ENCODE results near the gene PGBD5.

- no peak for TF ChIP-seq CTCF (IDR thresholded peaks at IDR 0.05)
- no peak for TF ChIP-seq EP300 (IDR thresholded peaks at IDR 0.05; ENCODE audit: low read depth)
- no peak for TF ChIP-seq POLR2AphosphoS5 (IDR thresholded peaks at IDR 0.05)
- TF ChIP-seq POLR2A (IDR thresholded peaks at IDR 0.05): no peak
These were observed 60.3 kb downstream of the PGBD5 start for GRCh38 chr1:230365723-230366307.

All from transverse colon (tissue), 4 donors.